Measurements from ENCODE around the gene HDGFL1.

DNA sequence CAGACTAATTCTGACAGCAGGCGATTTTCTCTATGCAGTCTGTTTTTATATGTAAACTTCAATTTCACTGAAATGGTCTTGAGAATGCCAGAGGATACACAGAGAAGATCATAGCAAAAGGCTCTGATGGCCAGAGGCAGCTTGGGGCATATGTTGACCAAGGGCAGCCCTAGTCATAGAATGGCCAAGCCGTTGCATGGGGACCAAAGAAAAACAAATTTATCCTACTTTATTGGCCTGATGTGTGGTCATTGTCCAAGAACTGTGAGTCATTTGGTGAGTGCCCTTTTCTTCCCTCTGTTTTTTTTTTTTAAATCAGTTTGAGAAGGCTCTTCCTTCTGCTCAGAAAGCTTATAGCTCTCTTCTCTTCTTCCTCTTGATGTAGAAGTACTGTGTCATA lies 5.8 kb downstream of the HDGFL1 start:
- TF ChIP-seq SIN3A (IDR thresholded peaks at IDR 0.05; ENCODE audit: borderline replicate concordance, insufficient read depth, low read length) = no peak
- TF ChIP-seq POLR2AphosphoS5 (IDR thresholded peaks at IDR 0.05; ENCODE audit: low read depth, low read length) = no peak

Measured in PFSK-1 (cell line).